Dendritic cell treated with granulocyte-macrophage colony-stimulating factor and Interleukin-4, amounts not matched to agents 40 ng/mL and 50 ng/mL, for 4 days (primary cell): ENCODE data around the gene TSPAN5.

Source experiments
- H3K27ac Mint-ChIP-seq: one replicate; pipeline ENCODE4 v1.8.0; 2022; ENCODE audit warnings: mild to moderate bottlenecking, mixed read lengths
- H3K27me3 Mint-ChIP-seq: one replicate; pipeline ENCODE4 v1.8.0; 2022; ENCODE audit warnings: mild to moderate bottlenecking, mixed read lengths
- H3K36me3 Mint-ChIP-seq: one replicate; pipeline ENCODE4 v1.8.0; 2022; ENCODE audit warnings: low read depth, mixed read lengths
- H3K4me1 Mint-ChIP-seq: one replicate; pipeline ENCODE4 v1.8.0; 2022; ENCODE audit warnings: low read depth, mixed read lengths
- H3K4me3 Mint-ChIP-seq: one replicate; pipeline ENCODE4 v1.8.0; 2022; ENCODE audit warnings: mild to moderate bottlenecking, moderate library complexity, mixed read lengths
- H3K9me3 Mint-ChIP-seq: one replicate; pipeline ENCODE4 v1.8.0; 2022; ENCODE audit warnings: mixed read lengths
- intact Hi-C: fragments of 100-400 bp; cut with micrococcal nuclease; formaldehyde crosslinking; loops from one replicate; pipeline ENCODE4 v1.15.0; 2022

The TSPAN5 gene

GRCh38 chr4:98663226-98664006 lies 5.0 kb upstream of the TSPAN5 start:
- Mint-ChIP-seq H3K27me3 (peaks cover 29% of the 10 kb centered on the region), H3K4me3 (peak overlapping the region; percentile 55), H3K27ac (peak overlapping the region; percentile 71), H3K36me3 (no peaks in the 10 kb centered on the region), H3K9me3 (no peaks in the 10 kb centered on the region), H3K4me1 (peaks cover 29% of the 10 kb centered on the region)
- intact Hi-C loops = loop anchor here (10.0 kb wide), 1 partner anchor 399 kb away; the partner anchor contains the start of gene RAP1GDS1

- Mint-ChIP-seq H3K9me3 (no peaks in the 10 kb centered on the region), H3K36me3 (no peaks in the 10 kb centered on the region), H3K4me3 (no peak overlapping the region), H3K27me3 (peaks cover 33% of the 10 kb centered on the region), H3K27ac (peak overlapping the region; percentile 6), H3K4me1 (peaks cover 32% of the 10 kb centered on the region)
- intact Hi-C loops = loop anchor here (10.0 kb wide), 1 partner anchor 398 kb away; the partner anchor contains the start of gene RAP1GDS1
These were observed 4.3 kb upstream of the TSPAN5 start for GRCh38 chr4:98662626-98663225.

GRCh38 chr4:98662055-98662453 lies 3.6 kb upstream of the TSPAN5 start:
- peaks cover 40% of the 10 kb centered on the region for H3K27me3 Mint-ChIP-seq
- no peak overlapping the region for H3K27ac Mint-ChIP-seq
- intact Hi-C loops = loop anchor here (10.0 kb wide), 1 partner anchor 397 kb away; the partner anchor contains the start of gene RAP1GDS1
- peaks cover 39% of the 10 kb centered on the region for H3K4me1 Mint-ChIP-seq
- H3K4me3 Mint-ChIP-seq = no peak overlapping the region
- no peaks in the 10 kb centered on the region for H3K9me3 Mint-ChIP-seq
- H3K36me3 Mint-ChIP-seq = no peaks in the 10 kb centered on the region

GRCh38 chr4:98661371-98662054 lies 3.1 kb upstream of the TSPAN5 start:
- Mint-ChIP-seq H3K9me3 (no peaks in the 10 kb centered on the region), H3K27ac (no peak overlapping the region), H3K36me3 (no peaks in the 10 kb centered on the region), H3K27me3 (peaks cover 45% of the 10 kb centered on the region), H3K4me1 (peaks cover 42% of the 10 kb centered on the region), H3K4me3 (no peak overlapping the region)
- intact Hi-C loops = loop anchor here (10.0 kb wide), 1 partner anchor 397 kb away; the partner anchor contains the start of gene RAP1GDS1

- Mint-ChIP-seq H3K27me3 (peaks cover 57% of the 10 kb centered on the region), H3K4me1 (peaks cover 42% of the 10 kb centered on the region), H3K27ac (no peak overlapping the region), H3K9me3 (no peaks in the 10 kb centered on the region), H3K4me3 (no peak overlapping the region), H3K36me3 (no peaks in the 10 kb centered on the region)
- intact Hi-C loops = loop anchor here (10.0 kb wide), 1 partner anchor 395 kb away; the partner anchor contains the start of gene RAP1GDS1
These were observed 1.5 kb upstream of the TSPAN5 start for GRCh38 chr4:98659741-98660462.

GRCh38 chr4:98659106-98659592 lies 738 bp upstream of the TSPAN5 start:
- intact Hi-C loops = no loop called here
- H3K27ac Mint-ChIP-seq = no peak overlapping the region
- no peaks in the 10 kb centered on the region for H3K9me3 Mint-ChIP-seq
- peak overlapping the region; percentile 79 for H3K4me3 Mint-ChIP-seq
- H3K4me1 Mint-ChIP-seq = peaks cover 37% of the 10 kb centered on the region
- H3K27me3 Mint-ChIP-seq = peaks cover 57% of the 10 kb centered on the region
- H3K36me3 Mint-ChIP-seq = no peaks in the 10 kb centered on the region

- Mint-ChIP-seq H3K27ac (no peak overlapping the region), H3K27me3 (peaks cover 54% of the 10 kb centered on the region), H3K9me3 (no peaks in the 10 kb centered on the region), H3K4me3 (peak overlapping the region; percentile 79), H3K36me3 (no peaks in the 10 kb centered on the region), H3K4me1 (peaks cover 22% of the 10 kb centered on the region)
- intact Hi-C loops = no loop called here
These were observed 702 bp downstream of the TSPAN5 start for GRCh38 chr4:98657531-98658286.

- no peak overlapping the region for H3K27ac Mint-ChIP-seq
- H3K4me3 Mint-ChIP-seq = no peak overlapping the region
- intact Hi-C loops = no loop called here
- no peaks in the 10 kb centered on the region for H3K36me3 Mint-ChIP-seq
- H3K27me3 Mint-ChIP-seq = peaks cover 51% of the 10 kb centered on the region
- no peaks in the 10 kb centered on the region for H3K9me3 Mint-ChIP-seq
- peaks cover 20% of the 10 kb centered on the region for H3K4me1 Mint-ChIP-seq
These were observed 1.5 kb downstream of the TSPAN5 start for GRCh38 chr4:98656886-98657285.

- intact Hi-C loops = no loop called here
- no peak overlapping the region for H3K27ac Mint-ChIP-seq
These were observed 2.0 kb downstream of the TSPAN5 start for GRCh38 chr4:98656443-98656842.

GRCh38 chr4:98653890-98654867 lies 4.2 kb downstream of the TSPAN5 start:
- Mint-ChIP-seq H3K4me1 (peaks cover 19% of the 10 kb centered on the region), H3K36me3 (no peaks in the 10 kb centered on the region), H3K27ac (no peak overlapping the region), H3K4me3 (no peak overlapping the region), H3K27me3 (peaks cover 32% of the 10 kb centered on the region), H3K9me3 (no peaks in the 10 kb centered on the region)
- intact Hi-C loops = no loop called here

More at GRCh38 chr4:98656443-98656842, 2.0 kb downstream of the TSPAN5 start:
- H3K4me1 Mint-ChIP-seq = peaks cover 20% of the 10 kb centered on the region
- H3K27me3 Mint-ChIP-seq = peaks cover 48% of the 10 kb centered on the region
- no peaks in the 10 kb centered on the region for H3K36me3 Mint-ChIP-seq
- no peak overlapping the region for H3K4me3 Mint-ChIP-seq
- H3K9me3 Mint-ChIP-seq = no peaks in the 10 kb centered on the region

- Mint-ChIP-seq H3K27ac (no peak overlapping the region), H3K9me3 (no peaks in the 10 kb centered on the region), H3K4me1 (peaks cover 13% of the 10 kb centered on the region), H3K36me3 (no peaks in the 10 kb centered on the region), H3K4me3 (no peak overlapping the region), H3K27me3 (peaks cover 26% of the 10 kb centered on the region)
- intact Hi-C loops = no loop called here
These were observed 5.4 kb downstream of the TSPAN5 start for GRCh38 chr4:98652996-98653395.

- H3K9me3 Mint-ChIP-seq = no peaks in the 10 kb centered on the region
- H3K27me3 Mint-ChIP-seq = no peaks in the 10 kb centered on the region
- no peak overlapping the region for H3K4me3 Mint-ChIP-seq
- H3K36me3 Mint-ChIP-seq = no peaks in the 10 kb centered on the region
- intact Hi-C loops = no loop called here
- H3K4me1 Mint-ChIP-seq = no peaks in the 10 kb centered on the region
- H3K27ac Mint-ChIP-seq = no peak overlapping the region
These were observed 9.8 kb downstream of the TSPAN5 start for GRCh38 chr4:98648602-98649001.
